HG03575 (cell line): ENCODE measurements around the gene RETREG1.
"Not testable (repeated sequence)": the region's sequence is repeated elsewhere in the genome, so short reads cannot be mapped to it uniquely, and the experiment has no call there.

Source experiments
- ATAC-seq: cut with Tn5 transposase; IDR thresholded peaks from one replicate; pipeline ENCODE4 v1.9.1; 2021; ENCODE audit not compliant: unreplicated experiment, insufficient number of reproducible peaks, low FRiP score; ENCODE audit errors: extremely low read depth

Gene RETREG1

DNA sequence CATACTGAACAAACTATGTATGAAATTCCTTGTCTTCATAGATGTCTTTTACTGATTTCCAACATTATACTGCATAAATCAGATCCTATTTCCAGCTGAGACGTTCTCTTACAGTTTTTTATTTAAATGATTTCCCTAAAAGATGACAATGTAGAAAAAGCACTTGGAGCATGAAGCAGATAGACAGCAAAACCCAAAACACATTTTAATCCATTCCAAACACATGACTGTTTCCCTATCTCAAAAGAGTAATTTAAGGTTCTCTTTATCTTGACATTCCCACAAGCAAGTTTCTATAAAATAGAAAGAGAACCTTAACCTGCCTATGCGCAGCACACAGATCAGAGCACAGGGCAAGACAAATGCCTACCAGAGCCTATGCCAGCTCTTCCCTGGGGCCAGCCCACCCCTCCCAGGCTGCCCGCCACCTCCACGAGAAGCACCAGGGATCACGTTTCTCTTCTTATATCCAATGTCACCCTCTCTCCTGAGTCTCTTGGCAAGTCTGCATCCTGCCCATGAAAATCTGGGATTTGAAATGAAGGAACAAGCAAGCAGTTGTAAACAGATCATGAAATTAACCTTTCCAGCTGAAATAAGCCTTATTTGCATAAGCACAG lies 52.4 kb downstream of the RETREG1 start:
- no peak for ATAC-seq

DNA sequence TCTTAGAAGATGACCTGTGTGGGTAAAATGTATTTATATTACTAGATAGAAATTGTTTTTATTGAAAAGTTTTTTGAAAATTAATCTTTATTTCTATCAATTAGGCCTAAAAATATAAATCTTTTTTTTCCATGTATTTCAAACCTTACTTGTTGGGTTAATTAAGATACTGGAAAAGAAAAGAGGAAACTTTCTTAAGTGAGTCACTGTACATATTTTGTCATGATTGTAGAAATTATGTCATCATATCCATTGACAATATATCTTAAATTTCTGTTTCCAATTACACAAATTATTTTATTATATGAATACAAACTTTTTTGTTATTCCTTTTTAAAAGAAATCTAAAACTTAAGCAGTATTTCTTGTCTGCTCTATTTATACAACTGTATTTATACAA lies 53.1 kb downstream of the RETREG1 start:
- no peak for ATAC-seq

DNA sequence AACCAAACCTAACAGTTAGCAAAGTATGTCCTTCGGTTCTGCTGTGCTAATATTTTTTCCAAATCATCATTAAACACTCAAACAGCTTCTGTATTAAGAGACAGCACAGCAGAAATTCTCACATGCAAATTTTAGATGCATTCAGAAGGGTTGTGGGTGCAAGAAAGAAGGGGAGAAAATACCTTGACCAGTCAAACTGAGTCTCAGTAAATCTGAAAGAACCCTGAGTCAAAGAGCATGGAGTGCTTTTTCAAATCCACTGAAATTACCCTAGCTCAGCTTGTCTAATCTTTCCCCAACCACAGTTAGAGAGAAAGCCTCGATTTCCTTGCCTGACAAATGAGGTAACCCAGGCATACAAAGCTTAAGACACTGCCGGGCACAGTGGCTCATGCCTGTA lies 55.1 kb downstream of the RETREG1 start:
- ATAC-seq, result no peak

DNA sequence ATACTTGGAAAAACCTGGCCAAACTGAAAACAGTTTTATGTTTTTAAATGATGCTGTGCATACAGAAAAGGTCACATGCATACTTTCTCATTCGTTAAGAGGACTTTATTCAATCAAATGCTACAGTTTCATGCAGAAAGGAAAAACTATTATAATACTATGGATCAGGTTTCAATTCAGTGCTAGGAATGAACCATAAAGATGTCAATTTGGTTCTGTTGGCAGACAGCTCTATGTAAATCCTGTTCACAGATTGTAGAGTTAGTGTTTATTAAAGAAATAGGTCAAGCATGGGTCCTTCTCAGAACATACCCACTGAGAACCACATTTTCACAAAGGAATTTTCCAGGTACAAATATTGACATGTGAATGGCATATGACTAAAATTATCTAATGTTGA lies 57.1 kb downstream of the RETREG1 start:
- ATAC-seq, result no peak

DNA sequence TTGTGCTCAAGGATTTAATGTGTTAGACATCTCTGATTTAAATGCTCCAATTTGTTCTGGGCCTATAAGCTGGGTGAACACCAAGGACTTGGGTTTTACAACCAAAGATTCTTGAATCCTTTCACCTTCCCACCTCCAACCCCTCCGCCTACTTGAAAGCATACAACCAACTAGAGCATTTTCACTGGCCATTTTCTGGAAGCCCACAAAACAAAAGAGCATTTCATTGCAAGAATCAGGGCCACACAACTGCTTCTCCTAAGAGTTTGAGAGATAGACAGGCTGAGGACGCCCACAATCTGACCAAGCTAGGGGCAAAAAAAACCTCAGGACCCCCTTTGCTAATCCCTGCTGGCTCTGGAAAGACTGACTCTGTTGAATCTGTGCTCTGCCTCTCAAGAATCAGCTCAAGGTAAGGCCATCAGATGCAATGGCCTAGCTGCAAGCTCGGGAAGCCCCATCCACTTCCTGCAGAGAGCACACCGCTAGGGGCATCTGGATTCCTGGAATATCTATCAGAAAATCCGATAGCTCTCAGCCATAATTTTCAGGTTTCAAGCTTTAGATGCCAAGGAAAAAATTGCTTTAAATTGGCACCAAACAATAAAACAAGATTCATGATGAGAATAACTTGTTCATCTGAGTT lies 57.7 kb downstream of the RETREG1 start:
- ATAC-seq, result no peak

DNA sequence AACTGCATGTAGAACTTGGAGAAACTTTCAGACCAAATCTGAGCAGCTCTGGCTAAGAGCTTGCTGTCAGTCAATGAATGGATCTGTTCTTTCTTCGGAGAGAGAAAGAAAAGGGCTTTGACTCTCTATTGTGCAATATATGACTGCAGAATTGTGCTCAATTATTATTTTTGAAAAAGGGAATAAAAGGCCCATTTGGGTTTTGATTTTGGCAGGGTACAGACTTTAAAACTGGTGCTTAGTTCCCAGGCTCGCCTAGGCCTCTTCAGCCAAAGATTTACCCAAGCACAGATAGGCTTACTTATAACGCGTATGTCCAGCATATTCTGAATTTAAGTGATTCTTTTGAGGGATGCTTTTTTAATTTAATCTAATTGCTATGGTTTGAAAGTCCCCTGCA lies 59.3 kb downstream of the RETREG1 start:
- no peak for ATAC-seq

DNA sequence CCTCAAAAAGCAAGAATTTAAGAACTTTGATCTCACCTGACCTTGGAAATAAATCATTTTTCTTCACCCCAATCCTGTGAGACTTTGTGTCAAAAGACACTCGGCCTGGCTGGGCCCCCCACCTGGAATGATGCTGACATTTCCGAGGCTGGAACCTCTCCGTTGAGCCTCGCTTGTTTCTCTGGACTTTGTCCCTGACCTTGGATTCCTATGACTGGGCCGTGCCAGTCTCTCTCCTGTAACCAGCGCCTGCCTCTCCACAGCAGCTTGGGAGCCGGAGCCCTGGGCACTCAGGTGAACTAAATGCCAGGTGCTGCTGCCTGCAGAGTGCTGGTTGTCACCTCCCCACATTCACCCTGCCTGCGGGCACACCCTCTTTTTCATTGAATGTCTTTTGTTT lies 62.7 kb downstream of the RETREG1 start:
- no peak for ATAC-seq

DNA sequence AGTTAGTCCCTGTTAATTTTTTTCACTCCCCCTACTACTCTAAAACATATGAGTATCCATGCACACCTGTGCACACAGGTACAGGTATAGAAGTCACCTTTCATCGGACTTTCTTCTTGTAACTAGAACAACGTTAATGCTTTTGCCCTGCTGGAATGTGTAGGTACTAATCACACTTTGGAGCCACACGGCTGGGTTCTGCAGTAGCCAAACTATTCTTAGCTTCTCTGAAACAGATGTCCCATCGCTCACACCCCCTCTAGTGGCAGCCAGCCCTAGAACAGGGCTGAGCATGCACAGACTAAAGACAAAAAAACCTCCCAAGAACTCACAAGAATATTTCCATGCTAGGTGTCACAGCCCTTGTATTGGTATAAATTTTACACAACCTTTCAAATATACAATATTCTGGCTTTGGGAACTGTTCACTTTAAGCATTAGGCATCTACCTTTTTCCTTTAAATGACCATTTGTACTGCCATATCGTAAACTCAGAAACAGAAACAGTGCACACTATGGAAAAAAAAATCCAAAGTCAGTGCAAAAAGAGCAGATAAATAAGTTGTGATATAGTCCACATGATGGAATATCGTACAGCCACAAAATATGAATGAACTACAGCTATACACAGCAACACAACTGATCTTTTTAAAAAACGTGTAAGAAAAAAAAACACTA lies 64.0 kb downstream of the RETREG1 start:
- peak; percentile 82 for ATAC-seq

DNA sequence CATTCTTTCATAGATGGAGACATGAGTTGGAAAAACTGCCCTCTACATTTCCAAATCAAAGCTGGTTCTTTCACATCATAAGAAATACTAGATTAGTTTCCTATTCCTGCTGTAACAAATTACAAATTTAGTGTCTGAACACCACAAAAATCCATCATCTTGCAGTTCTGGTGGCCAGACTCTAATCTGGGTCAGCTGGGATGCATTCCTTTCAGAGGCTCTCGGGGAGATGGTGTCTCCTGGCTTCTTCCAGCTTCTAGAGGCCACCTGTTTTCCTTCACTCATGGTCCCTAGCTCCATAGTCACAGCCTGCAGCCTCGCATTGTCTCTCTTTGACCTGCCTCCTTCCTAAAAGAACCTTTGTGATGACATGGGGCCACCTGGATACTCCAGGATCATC lies 65.2 kb downstream of the RETREG1 start:
- ATAC-seq, result no peak

DNA sequence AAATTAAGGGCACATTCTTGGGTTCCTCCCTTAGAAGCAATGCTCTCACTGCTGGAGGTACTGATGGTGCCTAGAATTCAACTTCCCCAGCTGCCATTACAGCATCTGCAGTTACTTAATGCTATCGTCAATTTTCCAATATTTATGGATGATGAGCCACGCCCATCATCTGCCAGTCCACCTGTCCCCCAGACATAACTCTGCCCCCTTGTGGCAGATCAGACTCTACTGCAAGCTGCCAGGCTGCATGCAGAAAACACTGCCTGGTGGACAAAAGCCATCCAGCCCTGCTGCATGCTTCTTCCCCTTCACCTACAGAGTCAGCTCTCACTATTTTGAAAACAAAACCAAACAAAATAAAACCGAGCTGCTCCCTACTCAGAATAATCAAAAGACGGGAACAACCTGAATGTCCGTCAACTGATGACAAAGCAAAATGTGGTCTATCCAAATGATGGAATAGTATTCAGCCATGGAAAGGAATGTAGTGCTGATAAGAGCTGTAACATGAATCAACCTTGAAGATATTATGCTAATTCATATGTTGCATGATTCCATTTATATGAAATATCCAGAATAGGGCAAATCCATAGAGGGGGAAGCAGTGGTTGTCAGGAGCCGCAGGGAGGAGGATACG lies 66.4 kb downstream of the RETREG1 start:
- ATAC-seq, result no peak

DNA sequence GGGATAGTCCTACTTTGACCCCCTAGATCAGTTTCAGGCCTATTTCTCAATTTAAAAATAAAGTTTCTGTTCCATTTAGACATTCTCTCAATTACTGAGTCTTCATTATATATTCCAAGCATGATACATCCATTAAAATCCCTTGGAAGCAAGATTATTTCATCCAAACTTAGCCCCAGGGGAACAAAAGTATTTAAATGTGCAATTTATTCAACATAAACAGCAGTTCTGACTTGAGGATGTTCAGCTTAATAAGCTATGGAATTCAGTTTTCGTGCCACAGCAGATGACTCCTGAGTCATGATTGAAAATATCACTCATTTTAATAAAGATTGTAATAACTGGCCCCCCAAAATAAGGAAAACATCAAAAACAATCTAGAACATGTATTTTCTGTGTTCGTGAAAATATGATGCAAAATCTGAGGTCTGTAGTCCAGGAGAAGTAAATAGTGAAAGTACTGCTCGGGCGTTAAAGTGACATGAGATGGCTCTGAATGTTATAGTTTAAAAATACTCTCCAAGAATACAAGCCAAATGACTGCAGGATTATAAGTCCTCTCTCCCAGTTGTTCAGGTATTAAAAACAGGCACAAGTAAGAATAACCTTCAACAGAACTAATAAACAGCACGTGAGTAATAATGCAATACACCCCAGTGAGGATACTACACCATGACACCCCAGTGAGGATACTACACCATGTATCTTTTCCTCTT lies 67.1 kb downstream of the RETREG1 start:
- no peak for ATAC-seq

DNA sequence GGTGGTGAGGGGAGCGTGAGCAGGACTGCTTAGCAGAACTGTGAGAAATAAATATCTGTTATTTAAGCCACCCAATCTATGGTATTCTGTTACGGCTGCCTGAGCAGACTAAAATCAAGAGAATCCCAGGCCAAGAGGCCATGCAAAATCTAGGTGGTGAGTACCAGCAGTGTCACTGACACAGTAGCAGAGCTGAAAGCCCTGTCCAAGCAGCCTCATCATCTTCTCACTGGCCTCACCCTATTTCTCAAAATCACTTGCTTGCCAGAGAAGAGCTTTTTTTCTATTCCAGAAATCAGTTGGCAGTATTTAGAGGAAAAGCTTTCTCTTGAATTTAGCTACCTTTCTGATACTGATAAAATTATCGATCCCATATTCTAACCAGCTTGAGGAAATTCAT lies 68.0 kb downstream of the RETREG1 start:
- no peak for ATAC-seq

DNA sequence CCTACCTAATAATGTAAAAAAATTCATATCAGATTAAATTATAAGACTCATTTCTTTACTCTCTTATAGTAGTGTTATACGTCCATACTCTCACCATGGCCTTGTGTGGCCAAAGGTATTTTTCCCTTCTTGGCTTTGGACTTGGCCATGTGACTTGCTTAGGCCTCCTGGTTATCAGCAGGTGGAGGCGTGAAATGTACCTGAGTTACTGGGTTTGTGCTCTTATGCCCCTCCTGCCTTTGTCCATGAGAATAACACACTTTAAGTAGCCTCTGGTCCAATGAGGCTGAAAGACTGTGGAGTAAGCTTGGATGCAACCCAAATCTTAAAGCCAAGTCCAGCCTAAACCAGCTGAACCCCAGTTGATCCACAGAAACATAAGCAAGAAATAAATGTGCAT lies 68.7 kb downstream of the RETREG1 start:
- ATAC-seq, result no peak

DNA sequence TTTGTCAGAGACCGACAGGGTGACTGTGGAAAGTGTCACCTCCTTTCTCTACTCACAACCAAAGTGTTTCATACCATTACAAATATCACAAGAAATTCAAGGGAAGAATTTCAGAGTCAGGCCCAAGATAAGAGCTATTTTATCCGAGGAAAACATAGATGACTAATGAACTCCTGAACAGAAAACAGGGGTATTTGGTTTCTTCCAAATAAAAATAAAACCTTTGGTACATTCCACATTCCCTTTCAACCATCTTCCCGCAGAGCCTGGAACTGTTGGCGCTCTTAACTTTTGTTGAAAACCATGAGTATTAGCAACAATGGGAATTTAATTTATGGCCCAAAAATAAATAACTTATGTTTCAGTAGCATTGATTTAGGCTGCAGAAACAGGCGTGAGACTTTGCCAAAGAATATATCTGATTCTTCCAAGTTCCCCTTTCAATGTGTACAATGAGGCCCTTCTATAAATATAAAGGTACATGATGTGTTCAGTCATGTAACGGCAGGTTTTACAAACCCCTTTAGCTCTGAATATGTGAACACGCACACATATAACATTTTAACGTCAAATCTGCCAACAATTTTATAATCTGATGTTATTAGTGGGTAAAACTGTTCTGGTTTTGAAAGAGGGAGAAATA lies 69.5 kb downstream of the RETREG1 start:
- no peak for ATAC-seq

DNA sequence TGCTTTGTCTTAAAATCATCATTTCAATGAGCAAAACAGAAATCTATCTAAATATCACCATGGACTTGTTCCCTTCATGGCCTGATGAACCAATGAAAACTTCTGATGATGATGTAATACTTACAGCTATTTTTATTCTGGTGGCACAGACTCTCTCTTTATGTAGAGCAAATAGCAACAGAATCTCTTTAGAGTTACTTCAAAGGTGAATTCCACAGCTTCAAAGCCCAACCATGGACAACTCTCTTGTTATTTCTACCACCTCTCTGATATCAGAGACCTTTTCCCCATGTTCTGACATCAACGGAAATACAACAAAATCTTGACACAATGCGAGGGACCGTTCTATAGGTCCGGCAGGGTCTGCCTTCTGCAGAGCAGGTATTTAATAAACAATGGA lies 70.1 kb downstream of the RETREG1 start:
- ATAC-seq, result no peak

DNA sequence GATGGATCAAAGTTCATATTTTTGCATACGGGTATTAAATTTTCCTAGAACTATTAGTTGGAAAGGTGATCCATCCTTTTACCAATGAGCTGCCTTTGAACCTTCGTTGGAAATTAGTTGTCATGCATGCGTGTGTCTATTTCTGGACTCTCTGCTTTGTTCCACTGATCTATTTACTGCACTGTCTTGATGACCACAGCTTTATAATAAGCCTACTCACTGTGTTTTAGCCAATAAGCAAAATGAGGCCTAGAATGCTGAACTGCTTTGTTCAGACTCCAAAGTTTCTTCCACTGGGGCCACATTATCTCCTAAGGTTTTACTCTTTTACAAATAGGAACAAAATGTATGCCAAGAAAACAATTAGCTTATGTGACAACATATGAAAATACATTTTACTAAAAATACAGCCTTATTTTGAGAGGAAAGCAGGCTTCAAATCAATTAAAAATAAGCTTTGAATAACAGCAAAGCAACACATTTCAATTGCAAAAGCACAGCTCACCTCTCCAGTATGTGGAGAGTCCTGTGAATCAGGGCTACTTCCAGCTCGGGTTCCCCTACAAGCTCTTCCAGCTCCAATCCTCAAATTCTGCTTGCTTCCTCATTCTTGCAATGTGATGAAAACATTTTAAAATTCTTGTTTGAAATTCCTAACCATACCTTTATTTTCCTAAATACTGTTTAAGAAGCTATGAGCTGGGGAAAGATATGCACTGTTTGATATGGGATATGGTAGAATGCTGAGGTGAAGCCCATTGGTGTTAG lies 72.0 kb downstream of the RETREG1 start:
- no peak for ATAC-seq

DNA sequence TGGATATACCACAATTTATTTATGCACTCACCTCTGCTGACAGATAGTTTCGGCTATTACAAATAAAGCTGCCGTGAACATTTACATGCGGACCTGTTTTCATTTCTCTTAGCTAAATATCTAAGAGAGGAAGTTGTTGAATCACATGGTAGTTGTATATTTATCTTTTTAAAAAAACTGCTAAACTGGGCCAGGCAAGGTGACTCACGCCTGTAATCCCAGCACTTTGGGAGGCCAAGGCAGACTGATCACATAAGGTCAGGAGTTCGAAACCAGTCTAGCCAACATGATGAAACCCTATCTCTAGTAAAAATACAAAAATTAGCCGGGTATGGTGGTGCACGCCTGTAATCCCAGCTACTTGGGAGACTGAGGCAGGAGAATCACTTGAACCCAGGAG lies 73.6 kb downstream of the RETREG1 start:
- ATAC-seq, result not testable (repeated sequence)

DNA sequence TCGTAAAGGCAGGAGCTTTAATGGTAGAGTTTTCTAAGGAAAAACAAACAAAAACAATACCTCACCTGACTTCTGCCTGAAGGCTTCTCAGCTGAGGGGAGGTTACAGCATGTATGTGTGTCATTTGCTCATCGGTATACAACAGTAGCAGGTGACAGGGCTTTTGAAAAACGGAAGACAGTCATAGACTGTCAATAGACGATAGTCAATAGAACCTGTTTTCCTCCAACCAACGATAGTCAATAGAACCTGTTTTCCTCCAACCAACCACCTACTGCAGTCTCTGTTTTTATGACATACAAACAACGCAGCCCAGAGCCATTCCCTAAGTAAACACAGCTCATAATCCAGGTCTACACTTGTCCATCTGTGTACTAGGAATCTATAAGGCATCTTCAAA lies 74.6 kb downstream of the RETREG1 start:
- ATAC-seq, result no peak
